Transverse colon (tissue), 4 donors: ENCODE measurements around the gene BOD1.

Source experiments
- EP300 ChIP-seq: sonication (generic); formaldehyde crosslinking; IDR thresholded peaks from one replicate; pipeline ENCODE4 v1.6.1; 2017; ENCODE audit warnings: antibody characterized with exemption, low read depth
- POLR2AphosphoS5 ChIP-seq, 3 donors: sonication (generic); formaldehyde crosslinking; IDR thresholded peaks; one replicate each; pipeline ENCODE4 v1.6.1; 2016; ENCODE audit warnings: antibody characterized with exemption in 3 of 3
- TF ChIP-seq, protein P1 (sequence below), 5 experiments: fragments of 200-600 bp in 3 of 5; fragments of 450-650 bp in 2 of 5; sonication (generic) in 3 of 5; IDR thresholded peaks; 1 replicate in 2 of 5; 2 replicates in 3 of 5; pipeline ENCODE4 v1.5.1; 2016 to 2017; ENCODE audit warnings: antibody characterized with exemption in 5 of 5, inconsistent platforms in 3 of 5, mild to moderate bottlenecking in 2 of 5, moderate library complexity in 1 of 5

- TF ChIP-seq EP300 = no peak
- TF ChIP-seq, protein P1, sequence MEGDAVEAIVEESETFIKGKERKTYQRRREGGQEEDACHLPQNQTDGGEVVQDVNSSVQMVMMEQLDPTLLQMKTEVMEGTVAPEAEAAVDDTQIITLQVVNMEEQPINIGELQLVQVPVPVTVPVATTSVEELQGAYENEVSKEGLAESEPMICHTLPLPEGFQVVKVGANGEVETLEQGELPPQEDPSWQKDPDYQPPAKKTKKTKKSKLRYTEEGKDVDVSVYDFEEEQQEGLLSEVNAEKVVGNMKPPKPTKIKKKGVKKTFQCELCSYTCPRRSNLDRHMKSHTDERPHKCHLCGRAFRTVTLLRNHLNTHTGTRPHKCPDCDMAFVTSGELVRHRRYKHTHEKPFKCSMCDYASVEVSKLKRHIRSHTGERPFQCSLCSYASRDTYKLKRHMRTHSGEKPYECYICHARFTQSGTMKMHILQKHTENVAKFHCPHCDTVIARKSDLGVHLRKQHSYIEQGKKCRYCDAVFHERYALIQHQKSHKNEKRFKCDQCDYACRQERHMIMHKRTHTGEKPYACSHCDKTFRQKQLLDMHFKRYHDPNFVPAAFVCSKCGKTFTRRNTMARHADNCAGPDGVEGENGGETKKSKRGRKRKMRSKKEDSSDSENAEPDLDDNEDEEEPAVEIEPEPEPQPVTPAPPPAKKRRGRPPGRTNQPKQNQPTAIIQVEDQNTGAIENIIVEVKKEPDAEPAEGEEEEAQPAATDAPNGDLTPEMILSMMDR (IDR thresholded peaks at IDR 0.05) = no peak
- TF ChIP-seq POLR2AphosphoS5 (IDR thresholded peaks at IDR 0.05) = no peak
Measured at GRCh38 chr5:173622183-173623047, 6.0 kb upstream of the BOD1 start.
